Chondrocyte (in vitro differentiated cells): Measurements from ENCODE around the gene TCP11L1. TPM values are rescaled to one million over a fixed set of nuclear protein-coding genes. Genes with fewer than 3 reads are reported as not detected.
A peak's percentile ranks its signal among the peaks of the same experiment; 100 is the strongest.

ENCODE experiments used
- DNase-seq: peaks from one replicate; pipeline ENCODE4 v3.0.0; 2021; ENCODE audit warnings: mixed read lengths, low spot score
- H3K27ac Mint-ChIP-seq: one replicate; pipeline ENCODE4 v1.8.0; 2021; ENCODE audit warnings: mild to moderate bottlenecking, moderate library complexity, mixed read lengths; ENCODE audit not compliant: unreplicated experiment
- H3K27me3 Mint-ChIP-seq: 2 replicates; pipeline ENCODE4 v1.8.0; 2021; ENCODE audit warnings: low read depth, mixed read lengths
- H3K36me3 Mint-ChIP-seq: 2 replicates; pipeline ENCODE4 v1.8.0; 2021; ENCODE audit warnings: low read depth, mixed read lengths
- H3K4me1 Mint-ChIP-seq: 2 replicates; pipeline ENCODE4 v1.8.0; 2021; ENCODE audit warnings: low read depth, mild to moderate bottlenecking, mixed read lengths
- H3K4me3 Mint-ChIP-seq: one replicate; pipeline ENCODE4 v1.8.0; 2021; ENCODE audit warnings: mild to moderate bottlenecking, moderate library complexity, mixed read lengths; ENCODE audit not compliant: unreplicated experiment
- H3K9me3 Mint-ChIP-seq: 2 replicates; pipeline ENCODE4 v1.8.0; 2021; ENCODE audit warnings: low read depth, mixed read lengths
- CTCF ChIP-seq: fragments of 200-600 bp; sonication (generic); IDR thresholded peaks from 2 replicates; pipeline ENCODE4 v1.5.0; 2021; ENCODE audit warnings: antibody characterized with exemption, mild to moderate bottlenecking, moderate library complexity
- total RNA-seq: library from RNA; stranded (reverse); gene quantifications from 3 replicates; pipeline ENCODE4 v1.2.1, GENCODE V29; 2021

TCP11L1 gene
- total RNA-seq, 1 donor from 2014 or later: 32.5 TPM

GRCh38 chr11:33089776-33090175 lies 50.4 kb downstream of the TCP11L1 start:
- no peaks in the 10 kb centered on the region for H3K27me3 Mint-ChIP-seq
- no peak overlapping the region for H3K4me3 Mint-ChIP-seq
- H3K9me3 Mint-ChIP-seq: no peaks in the 10 kb centered on the region
- H3K27ac Mint-ChIP-seq: no peak overlapping the region
- TF ChIP-seq CTCF: peak; percentile 19
- peaks cover 21% of the 10 kb centered on the region for H3K36me3 Mint-ChIP-seq
- DNase-seq: no peak
- no peaks in the 10 kb centered on the region for H3K4me1 Mint-ChIP-seq

GRCh38 chr11:33094157-33094556 lies 54.8 kb downstream of the TCP11L1 start:
- no peak overlapping the region for H3K27ac Mint-ChIP-seq
- no peak for DNase-seq
- no peaks in the 10 kb centered on the region for H3K9me3 Mint-ChIP-seq
- H3K27me3 Mint-ChIP-seq: no peaks in the 10 kb centered on the region
- no peak overlapping the region for H3K4me3 Mint-ChIP-seq
- TF ChIP-seq CTCF: no peak
- H3K36me3 Mint-ChIP-seq: peaks cover 23% of the 10 kb centered on the region
- no peaks in the 10 kb centered on the region for H3K4me1 Mint-ChIP-seq

GRCh38 chr11:33103836-33104235 lies 64.5 kb downstream of the TCP11L1 start:
- Mint-ChIP-seq H3K27ac (no peak overlapping the region), H3K36me3 (peaks cover 19% of the 10 kb centered on the region), H3K4me1 (peaks cover 3% of the 10 kb centered on the region), H3K9me3 (no peaks in the 10 kb centered on the region), H3K27me3 (no peaks in the 10 kb centered on the region), H3K4me3 (no peak overlapping the region)
- TF ChIP-seq CTCF: no peak
- DNase-seq: no peak

GRCh38 chr11:33109294-33109895 lies 70.0 kb downstream of the TCP11L1 start:
- no peaks in the 10 kb centered on the region for H3K4me1 Mint-ChIP-seq
- DNase-seq: no peak
- H3K4me3 Mint-ChIP-seq: no peak overlapping the region
- no peaks in the 10 kb centered on the region for H3K9me3 Mint-ChIP-seq
- H3K27ac Mint-ChIP-seq: no peak overlapping the region
- H3K27me3 Mint-ChIP-seq: no peaks in the 10 kb centered on the region
- peaks cover 6% of the 10 kb centered on the region for H3K36me3 Mint-ChIP-seq
- no peak for TF ChIP-seq CTCF

GRCh38 chr11:33110083-33110482 lies 70.7 kb downstream of the TCP11L1 start:
- H3K27me3 Mint-ChIP-seq: no peaks in the 10 kb centered on the region
- H3K9me3 Mint-ChIP-seq: no peaks in the 10 kb centered on the region
- H3K27ac Mint-ChIP-seq: no peak overlapping the region
- peaks cover 3% of the 10 kb centered on the region for H3K36me3 Mint-ChIP-seq
- TF ChIP-seq CTCF: no peak
- H3K4me1 Mint-ChIP-seq: no peaks in the 10 kb centered on the region
- no peak overlapping the region for H3K4me3 Mint-ChIP-seq
- no peak for DNase-seq
